ENCODE measurements around the gene LRP2.

DNA sequence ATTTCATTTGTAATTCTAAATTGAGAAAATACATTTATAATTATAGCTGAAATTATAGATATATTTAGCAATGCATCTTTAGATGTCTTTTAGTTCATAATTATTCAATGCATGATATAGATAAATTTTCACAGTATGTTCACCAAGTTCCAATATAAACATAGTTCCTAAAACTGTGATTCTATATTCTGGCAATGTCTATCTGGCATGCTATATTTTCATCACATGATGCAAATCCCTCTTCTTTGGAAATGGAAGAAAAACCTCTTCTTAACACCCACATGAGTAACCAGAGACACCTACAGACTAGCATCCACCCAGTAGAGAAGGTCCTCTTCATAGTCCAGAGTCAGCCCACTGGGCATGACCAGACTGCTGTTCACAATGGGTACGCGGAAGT is 157.2 kb downstream of the LRP2 start:
- TF ChIP-seq, protein P1, sequence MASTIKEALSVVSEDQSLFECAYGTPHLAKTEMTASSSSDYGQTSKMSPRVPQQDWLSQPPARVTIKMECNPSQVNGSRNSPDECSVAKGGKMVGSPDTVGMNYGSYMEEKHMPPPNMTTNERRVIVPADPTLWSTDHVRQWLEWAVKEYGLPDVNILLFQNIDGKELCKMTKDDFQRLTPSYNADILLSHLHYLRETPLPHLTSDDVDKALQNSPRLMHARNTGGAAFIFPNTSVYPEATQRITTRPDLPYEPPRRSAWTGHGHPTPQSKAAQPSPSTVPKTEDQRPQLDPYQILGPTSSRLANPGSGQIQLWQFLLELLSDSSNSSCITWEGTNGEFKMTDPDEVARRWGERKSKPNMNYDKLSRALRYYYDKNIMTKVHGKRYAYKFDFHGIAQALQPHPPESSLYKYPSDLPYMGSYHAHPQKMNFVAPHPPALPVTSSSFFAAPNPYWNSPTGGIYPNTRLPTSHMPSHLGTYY (CRISPR knock-in tag; IDR thresholded peaks at IDR 0.05) = no peak
- TF ChIP-seq, protein P2, sequence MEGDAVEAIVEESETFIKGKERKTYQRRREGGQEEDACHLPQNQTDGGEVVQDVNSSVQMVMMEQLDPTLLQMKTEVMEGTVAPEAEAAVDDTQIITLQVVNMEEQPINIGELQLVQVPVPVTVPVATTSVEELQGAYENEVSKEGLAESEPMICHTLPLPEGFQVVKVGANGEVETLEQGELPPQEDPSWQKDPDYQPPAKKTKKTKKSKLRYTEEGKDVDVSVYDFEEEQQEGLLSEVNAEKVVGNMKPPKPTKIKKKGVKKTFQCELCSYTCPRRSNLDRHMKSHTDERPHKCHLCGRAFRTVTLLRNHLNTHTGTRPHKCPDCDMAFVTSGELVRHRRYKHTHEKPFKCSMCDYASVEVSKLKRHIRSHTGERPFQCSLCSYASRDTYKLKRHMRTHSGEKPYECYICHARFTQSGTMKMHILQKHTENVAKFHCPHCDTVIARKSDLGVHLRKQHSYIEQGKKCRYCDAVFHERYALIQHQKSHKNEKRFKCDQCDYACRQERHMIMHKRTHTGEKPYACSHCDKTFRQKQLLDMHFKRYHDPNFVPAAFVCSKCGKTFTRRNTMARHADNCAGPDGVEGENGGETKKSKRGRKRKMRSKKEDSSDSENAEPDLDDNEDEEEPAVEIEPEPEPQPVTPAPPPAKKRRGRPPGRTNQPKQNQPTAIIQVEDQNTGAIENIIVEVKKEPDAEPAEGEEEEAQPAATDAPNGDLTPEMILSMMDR (IDR thresholded peaks at IDR 0.05) = no peak
- no peak for TF ChIP-seq TEAD4 (CRISPR knock-in tag; IDR thresholded peaks at IDR 0.05)
- TF ChIP-seq ZNF416 (CRISPR knock-in tag; IDR thresholded peaks at IDR 0.05) = no peak
- TF ChIP-seq, protein P3, sequence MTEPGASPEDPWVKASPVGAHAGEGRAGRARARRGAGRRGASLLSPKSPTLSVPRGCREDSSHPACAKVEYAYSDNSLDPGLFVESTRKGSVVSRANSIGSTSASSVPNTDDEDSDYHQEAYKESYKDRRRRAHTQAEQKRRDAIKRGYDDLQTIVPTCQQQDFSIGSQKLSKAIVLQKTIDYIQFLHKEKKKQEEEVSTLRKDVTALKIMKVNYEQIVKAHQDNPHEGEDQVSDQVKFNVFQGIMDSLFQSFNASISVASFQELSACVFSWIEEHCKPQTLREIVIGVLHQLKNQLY (CRISPR knock-in tag; IDR thresholded peaks at IDR 0.05) = no peak

Measured in WTC11 (cell line).